Immature natural killer cell (primary cell): ENCODE results near the gene OR52N1. TPM values are rescaled to one million over a fixed set of nuclear protein-coding genes. Genes with fewer than 3 reads are reported as not detected.

Source experiments
- DNase-seq, 3 donors: peaks; one replicate each; pipeline ENCODE4 v3.0.0; 2022; ENCODE audit warnings: mixed read lengths in 1 of 3
- H3K27ac Mint-ChIP-seq, 6 donors: one replicate each; pipeline ENCODE4 v1.8.0; 2020; ENCODE audit warnings: mixed read lengths in 6 of 6, mild to moderate bottlenecking in 5 of 6, inconsistent platforms in 4 of 6, moderate library complexity in 3 of 6
- H3K27me3 Mint-ChIP-seq, 3 donors: one replicate each; pipeline ENCODE4 v1.8.0; 2020 to 2021; ENCODE audit warnings: low read depth in 3 of 3, mild to moderate bottlenecking in 3 of 3, mixed read lengths in 3 of 3, moderate library complexity in 3 of 3, inconsistent platforms in 1 of 3
- H3K36me3 Mint-ChIP-seq, 3 donors: one replicate each; pipeline ENCODE4 v1.8.0; 2020; ENCODE audit warnings: mixed read lengths in 3 of 3, inconsistent platforms in 2 of 3, mild to moderate bottlenecking in 2 of 3
- H3K4me1 Mint-ChIP-seq, 2 donors: one replicate each; pipeline ENCODE4 v1.8.0; 2020; ENCODE audit warnings: inconsistent platforms in 2 of 2, mild to moderate bottlenecking in 2 of 2, mixed read lengths in 2 of 2, moderate library complexity in 1 of 2
- H3K4me3 Mint-ChIP-seq, 5 donors: one replicate each; pipeline ENCODE4 v1.8.0; 2020; ENCODE audit warnings: mild to moderate bottlenecking in 5 of 5, mixed read lengths in 5 of 5, inconsistent platforms in 3 of 5, moderate library complexity in 3 of 5
- H3K9me3 Mint-ChIP-seq, 6 donors: one replicate each; pipeline ENCODE4 v1.8.0; 2020; ENCODE audit warnings: mild to moderate bottlenecking in 6 of 6, mixed read lengths in 6 of 6, inconsistent platforms in 4 of 6, moderate library complexity in 3 of 6
- polyA plus RNA-seq, 3 donors: library from polyadenylated mRNA; unstranded; fragments of 300-500 nt; fragmentation: Illumina TruSeq; gene quantifications; one replicate each; pipeline ENCODE4 v1.2.3, GENCODE V29; 2021

Gene OR52N1
- polyA plus RNA-seq = not detected

DNA sequence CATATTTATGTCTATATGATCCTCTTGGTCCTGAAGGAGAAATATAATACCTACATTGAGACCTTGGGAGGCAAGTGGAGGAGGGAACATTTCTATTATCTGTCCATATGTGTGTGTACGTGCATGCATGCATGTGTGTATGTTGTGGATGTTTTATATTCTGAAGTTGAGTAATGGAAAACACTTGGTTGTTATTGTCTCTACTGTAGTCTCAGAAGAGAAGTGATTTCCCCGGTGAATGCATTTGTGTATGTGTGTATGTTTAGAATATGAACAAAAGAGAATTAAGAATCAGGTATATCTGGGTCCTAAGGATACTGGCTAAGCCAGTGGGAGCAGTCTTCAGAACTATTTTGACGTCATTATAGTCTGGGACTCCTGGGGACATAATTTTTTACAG is at the start of gene OR52N1:
Gene OR52N1 (minus strand): TSS at position 101 of the 400 bp plus-strand sequence. CDS start 2,449 bp downstream, outside the sequence.
- no peaks in the 10 kb centered on the region for H3K9me3 Mint-ChIP-seq
- no peak within 1 kb of the TSS for H3K4me3 Mint-ChIP-seq
- no peaks in the 10 kb centered on the region for H3K4me1 Mint-ChIP-seq
- peaks cover 0 to 4% (median 2%) of the 10 kb centered on the region in 3 donors for H3K27me3 Mint-ChIP-seq
- H3K27ac Mint-ChIP-seq = no peak within 1 kb of the TSS
- no peaks in the 10 kb centered on the region for H3K36me3 Mint-ChIP-seq
- DNase-seq = no peak

DNA sequence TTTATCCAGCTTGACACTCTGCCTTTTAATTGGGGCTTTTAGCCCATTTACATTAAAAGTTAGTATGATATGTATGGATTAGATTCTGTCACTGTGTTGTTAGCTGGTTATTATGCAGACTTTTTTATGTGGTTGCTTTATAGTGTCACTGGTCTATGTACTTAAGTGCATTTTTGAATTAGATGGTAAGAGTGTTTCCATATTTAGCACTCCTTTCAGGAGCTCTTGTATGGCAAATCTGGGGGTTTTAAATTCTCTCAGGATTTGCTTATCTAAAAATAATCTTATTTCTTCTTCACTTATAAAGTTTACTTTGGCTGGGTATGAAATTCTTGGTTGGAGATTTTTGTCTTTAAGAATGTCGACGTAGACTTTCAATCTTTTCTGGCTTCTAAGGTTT is 46.6 kb upstream of the OR52N1 start:
- Mint-ChIP-seq H3K9me3 (peaks cover 0 to 1% (median 0%) of the 10 kb centered on the region in 6 donors), H3K27ac (no peak overlapping the region), H3K36me3 (no peaks in the 10 kb centered on the region), H3K27me3 (peaks cover 2 to 11% (median 2%) of the 10 kb centered on the region in 3 donors), H3K4me1 (no peaks in the 10 kb centered on the region), H3K4me3 (no peak overlapping the region)
- no peak for DNase-seq

GRCh38 chr11:5833446-5833845 is 42.4 kb upstream of the OR52N1 start:
- DNase-seq = no peak
- H3K4me1 Mint-ChIP-seq = no peaks in the 10 kb centered on the region
- H3K27me3 Mint-ChIP-seq = peaks cover under 1 to 5% (median 2%) of the 10 kb centered on the region in 3 donors
- no peaks in the 10 kb centered on the region for H3K36me3 Mint-ChIP-seq
- peaks cover 0 to 3% (median 0%) of the 10 kb centered on the region in 6 donors for H3K9me3 Mint-ChIP-seq
- no peak overlapping the region for H3K27ac Mint-ChIP-seq
- no peak overlapping the region for H3K4me3 Mint-ChIP-seq

DNA sequence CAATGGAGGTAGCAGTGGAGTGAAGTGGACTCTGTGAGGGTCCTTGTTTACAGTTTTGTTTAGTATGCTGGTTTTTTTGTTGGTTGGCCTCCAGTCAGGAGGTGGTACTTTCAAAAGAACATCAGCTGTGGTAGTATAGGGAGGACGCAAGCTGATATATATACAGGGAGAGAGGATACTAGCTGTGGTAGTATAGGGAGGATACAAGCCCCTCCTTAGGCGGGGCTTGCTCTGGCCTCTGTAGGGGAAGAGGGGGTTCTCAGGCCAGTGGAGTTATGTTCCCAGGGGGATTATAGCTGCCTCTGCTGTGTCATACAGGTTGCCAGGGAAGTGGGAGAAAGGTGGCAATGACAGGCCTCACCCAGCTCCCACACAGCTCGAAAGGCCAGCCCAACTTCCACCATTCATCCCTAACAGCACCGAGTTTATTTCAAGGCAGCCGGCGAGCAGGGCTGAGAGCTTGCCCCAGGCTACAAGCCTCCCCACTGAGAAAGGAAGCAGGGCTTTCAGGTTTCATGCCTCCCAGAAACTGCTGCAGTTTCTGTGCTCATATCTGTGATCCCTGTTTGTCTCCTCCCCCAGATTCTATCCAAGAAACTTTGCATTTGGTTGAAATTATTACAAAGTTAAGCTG is 40.2 kb upstream of the OR52N1 start:
- no peak for DNase-seq
- Mint-ChIP-seq H3K4me1 (no peaks in the 10 kb centered on the region), H3K27ac (no peak overlapping the region), H3K27me3 (peaks cover 0 to 5% (median 1%) of the 10 kb centered on the region in 3 donors), H3K4me3 (no peak overlapping the region), H3K9me3 (peaks cover 0 to 2% (median 0%) of the 10 kb centered on the region in 6 donors), H3K36me3 (no peaks in the 10 kb centered on the region)

GRCh38 chr11:5818245-5818886 is 27.3 kb upstream of the OR52N1 start:
- peaks cover 8 to 15% of the 10 kb centered on the region in 2 donors for H3K4me1 Mint-ChIP-seq
- peak in 2 of 3 donors; percentile 2 to 14 for DNase-seq
- peak overlapping the region; percentile 73 to 85 (median 77) for H3K4me3 Mint-ChIP-seq
- H3K27ac Mint-ChIP-seq = peak overlapping the region; percentile 4 to 79 (median 72)
- H3K36me3 Mint-ChIP-seq = no peaks in the 10 kb centered on the region
- no peaks in the 10 kb centered on the region for H3K9me3 Mint-ChIP-seq
- no peaks in the 10 kb centered on the region for H3K27me3 Mint-ChIP-seq

DNA sequence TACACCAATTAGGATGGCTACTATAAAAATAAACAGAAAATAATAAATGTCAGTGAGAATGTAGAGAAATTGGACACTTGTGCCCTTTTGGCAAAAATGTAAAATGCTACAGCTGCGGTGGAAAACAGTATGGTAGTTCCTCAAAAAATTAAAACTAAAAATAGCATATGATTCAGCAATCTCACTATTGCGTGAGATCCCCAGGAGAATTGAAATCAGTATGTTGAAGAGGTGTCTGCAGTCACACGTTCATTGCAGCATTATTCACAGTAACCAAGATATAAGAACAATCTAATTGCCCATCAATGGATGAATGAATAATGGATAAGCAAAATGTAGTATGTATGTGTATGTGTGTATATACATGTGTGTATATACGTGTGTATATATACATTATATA is 24.5 kb upstream of the OR52N1 start:
- peaks cover 0 to 6% (median 2%) of the 10 kb centered on the region in 3 donors for H3K27me3 Mint-ChIP-seq
- H3K4me3 Mint-ChIP-seq = no peak overlapping the region
- H3K27ac Mint-ChIP-seq = no peak overlapping the region
- no peaks in the 10 kb centered on the region for H3K36me3 Mint-ChIP-seq
- no peak for DNase-seq
- peaks cover 8 to 15% of the 10 kb centered on the region in 2 donors for H3K4me1 Mint-ChIP-seq
- H3K9me3 Mint-ChIP-seq = no peaks in the 10 kb centered on the region

DNA sequence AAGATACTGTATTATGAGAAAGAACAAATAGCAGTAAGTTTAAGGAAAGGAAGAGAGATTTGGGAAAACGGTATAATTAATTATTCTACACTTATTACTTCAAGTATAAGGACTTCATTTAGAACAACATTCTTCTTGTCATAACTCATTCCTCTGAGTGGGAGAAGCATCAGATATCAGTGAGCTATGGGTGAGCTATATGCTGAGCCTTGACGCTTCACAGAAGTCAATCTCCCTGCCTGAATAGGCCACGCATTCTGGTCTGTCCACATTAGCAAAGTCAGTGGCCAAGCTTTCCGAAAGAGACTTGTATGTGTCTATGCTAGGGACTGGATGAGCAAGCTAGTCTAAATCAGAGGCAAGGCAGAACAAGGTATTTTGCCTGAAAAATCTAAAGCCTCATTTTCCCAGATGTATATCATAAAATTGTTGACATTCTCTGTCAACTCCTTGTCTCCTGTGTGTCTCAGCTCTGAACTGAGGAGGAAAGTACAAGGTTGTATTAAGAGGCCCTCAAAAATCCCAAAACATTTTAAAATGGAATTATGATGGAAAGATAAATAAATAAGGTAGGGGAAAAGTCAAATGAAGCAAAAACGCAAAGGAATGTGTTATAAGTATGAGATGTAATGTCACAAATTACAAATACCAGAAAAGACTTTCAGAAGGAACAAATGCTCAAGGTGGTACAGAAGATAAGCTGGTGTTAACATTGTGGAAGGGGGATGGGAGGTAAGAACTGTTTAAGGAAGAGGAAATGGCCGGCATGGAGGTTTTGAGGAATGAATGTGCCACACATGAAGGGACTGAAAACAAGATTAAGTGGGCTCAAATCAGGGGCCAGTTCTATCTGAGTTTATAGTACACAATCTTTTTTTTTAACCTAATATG is 19.1 kb upstream of the OR52N1 start:
- H3K9me3 Mint-ChIP-seq = no peaks in the 10 kb centered on the region
- no peak for DNase-seq
- no peaks in the 10 kb centered on the region for H3K36me3 Mint-ChIP-seq
- peaks cover 11 to 12% of the 10 kb centered on the region in 2 donors for H3K4me1 Mint-ChIP-seq
- no peak overlapping the region for H3K27ac Mint-ChIP-seq
- no peak overlapping the region for H3K4me3 Mint-ChIP-seq
- H3K27me3 Mint-ChIP-seq = peaks cover 4 to 10% (median 9%) of the 10 kb centered on the region in 3 donors

DNA sequence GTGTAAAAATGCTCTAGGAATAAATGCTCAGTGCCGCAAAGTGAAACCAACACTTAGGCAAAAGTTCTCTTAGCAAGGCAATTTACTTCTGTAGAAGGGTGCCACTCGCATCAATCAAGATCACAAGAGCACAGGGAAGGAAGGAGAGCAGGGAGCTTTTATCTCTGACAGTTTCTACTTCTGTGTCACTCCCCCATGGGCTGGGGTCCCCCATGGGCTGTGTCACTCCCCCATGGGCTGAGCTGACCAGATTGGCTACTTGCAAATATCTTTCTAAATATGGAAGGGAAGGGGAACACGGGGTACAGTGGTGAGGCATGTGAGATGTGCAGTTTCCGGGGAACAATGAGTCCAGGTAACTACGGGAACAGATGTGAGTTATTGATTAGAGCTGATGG is 18.1 kb upstream of the OR52N1 start:
- Mint-ChIP-seq H3K4me3 (peak overlapping the region; percentile 81 to 87 (median 85)), H3K9me3 (peaks cover 0 to under 1% (median 0%) of the 10 kb centered on the region in 6 donors), H3K27ac (peak overlapping the region in 2 of 6 donors; percentile 5 to 15), H3K4me1 (peaks cover 11 to 12% of the 10 kb centered on the region in 2 donors), H3K27me3 (peaks cover 4 to 12% (median 9%) of the 10 kb centered on the region in 3 donors), H3K36me3 (no peaks in the 10 kb centered on the region)
- no peak for DNase-seq

DNA sequence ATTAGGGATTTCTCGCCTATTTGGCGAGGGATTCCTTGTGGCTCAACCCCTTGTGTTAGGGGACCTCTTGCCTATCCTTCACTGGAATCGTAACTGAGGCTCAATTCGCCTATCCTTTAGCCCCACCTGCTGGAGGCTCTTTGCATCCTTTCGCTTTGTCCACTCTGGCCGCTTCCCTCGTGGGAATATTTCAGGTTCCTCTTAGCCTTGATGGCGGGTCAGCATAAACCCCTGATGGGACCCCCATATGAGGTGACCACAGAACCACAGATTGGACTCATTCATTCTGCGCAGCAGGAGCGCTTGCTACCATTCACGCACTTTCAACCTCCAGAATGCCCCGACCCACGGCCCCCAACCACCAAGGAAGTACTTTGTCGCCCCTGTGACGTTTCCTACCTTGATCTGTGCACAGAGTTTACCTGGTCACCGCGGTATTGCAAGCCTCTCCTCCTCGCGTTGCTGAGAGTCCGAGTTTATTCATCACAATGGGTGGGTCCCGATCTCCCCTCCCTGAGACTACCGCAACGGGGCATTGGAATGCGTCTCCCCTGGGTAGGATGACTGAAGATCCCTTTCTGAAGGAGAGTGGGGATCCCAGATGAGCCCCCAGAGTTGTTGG is 17.5 kb upstream of the OR52N1 start, which contains the start of gene OR52N2:
Gene OR52N2 (plus strand): TSS at position 425 of the 622 bp plus-strand sequence. CDS start 11,412 bp downstream, outside the sequence.
- DNase-seq = peak; percentile 60 to 63 (median 62)
- H3K9me3 Mint-ChIP-seq = peaks cover 0 to 6% (median 0%) of the 10 kb centered on the region in 6 donors
- H3K4me1 Mint-ChIP-seq = peaks cover 11 to 12% of the 10 kb centered on the region in 2 donors
- H3K27ac Mint-ChIP-seq = peak within 1 kb of the TSS in 2 of 6 donors; percentile 5 to 15
- no peaks in the 10 kb centered on the region for H3K36me3 Mint-ChIP-seq
- H3K27me3 Mint-ChIP-seq = peaks cover 4 to 12% (median 9%) of the 10 kb centered on the region in 3 donors
- peak within 1 kb of the TSS; percentile 81 to 87 (median 85) for H3K4me3 Mint-ChIP-seq

- no peak overlapping the region for H3K27ac Mint-ChIP-seq
- H3K27me3 Mint-ChIP-seq = peaks cover 4 to 12% (median 9%) of the 10 kb centered on the region in 3 donors
- no peaks in the 10 kb centered on the region for H3K36me3 Mint-ChIP-seq
- no peak overlapping the region for H3K4me3 Mint-ChIP-seq
- no peak for DNase-seq
- peaks cover 11 to 12% of the 10 kb centered on the region in 2 donors for H3K4me1 Mint-ChIP-seq
- peaks cover 0 to 12% (median 0%) of the 10 kb centered on the region in 6 donors for H3K9me3 Mint-ChIP-seq
Measured at GRCh38 chr11:5807580-5807979, 16.5 kb upstream of the OR52N1 start.

DNA sequence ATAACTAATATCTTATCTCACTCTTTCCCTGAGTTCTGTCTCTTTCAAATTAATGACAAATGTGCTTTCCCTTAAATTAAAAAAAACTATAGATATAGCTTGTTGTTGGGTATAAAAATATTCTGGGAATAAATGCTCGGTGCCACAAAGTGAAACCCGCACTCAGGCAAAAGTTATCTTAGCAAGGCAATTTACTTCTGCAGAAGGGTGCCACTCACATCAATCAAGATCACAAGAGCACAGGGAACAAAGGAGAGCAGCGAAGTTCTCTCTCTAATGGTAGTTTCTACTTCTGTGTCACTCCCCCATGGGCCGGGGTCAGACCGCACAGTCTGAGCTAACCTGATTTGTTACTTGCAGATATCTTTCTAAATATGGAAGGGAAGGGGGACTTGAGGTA is 12.9 kb upstream of the OR52N1 start:
- no peak overlapping the region for H3K27ac Mint-ChIP-seq
- H3K4me1 Mint-ChIP-seq = peaks cover 7 to 8% of the 10 kb centered on the region in 2 donors
- H3K9me3 Mint-ChIP-seq = peaks cover 0 to 12% (median 0%) of the 10 kb centered on the region in 6 donors
- no peaks in the 10 kb centered on the region for H3K36me3 Mint-ChIP-seq
- no peak overlapping the region for H3K4me3 Mint-ChIP-seq
- H3K27me3 Mint-ChIP-seq = peaks cover 2 to 5% (median 3%) of the 10 kb centered on the region in 3 donors
- no peak for DNase-seq

DNA sequence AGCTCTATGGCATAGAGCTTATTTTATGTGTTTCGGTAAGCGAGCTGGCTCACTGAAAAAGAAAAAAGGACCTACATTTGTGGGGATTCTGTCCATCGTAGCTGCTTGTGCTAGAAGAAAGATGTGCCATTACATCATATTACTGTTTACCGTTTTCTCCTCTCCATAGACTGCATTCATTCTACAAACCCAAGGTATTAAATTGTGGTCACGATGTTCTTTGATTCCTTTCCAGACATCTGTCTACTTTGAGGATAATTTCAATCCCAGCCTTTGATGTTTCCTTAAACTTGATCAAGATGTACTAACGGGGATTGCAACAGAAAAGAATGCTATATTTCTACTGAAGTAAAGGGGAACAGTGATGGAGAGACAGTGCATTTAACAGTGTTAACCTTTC is 5.5 kb upstream of the OR52N1 start:
- Mint-ChIP-seq H3K4me1 (no peaks in the 10 kb centered on the region), H3K27ac (no peak overlapping the region), H3K27me3 (peaks cover 0 to 9% (median 6%) of the 10 kb centered on the region in 3 donors), H3K4me3 (no peak overlapping the region), H3K9me3 (no peaks in the 10 kb centered on the region), H3K36me3 (no peaks in the 10 kb centered on the region)
- DNase-seq = no peak

DNA sequence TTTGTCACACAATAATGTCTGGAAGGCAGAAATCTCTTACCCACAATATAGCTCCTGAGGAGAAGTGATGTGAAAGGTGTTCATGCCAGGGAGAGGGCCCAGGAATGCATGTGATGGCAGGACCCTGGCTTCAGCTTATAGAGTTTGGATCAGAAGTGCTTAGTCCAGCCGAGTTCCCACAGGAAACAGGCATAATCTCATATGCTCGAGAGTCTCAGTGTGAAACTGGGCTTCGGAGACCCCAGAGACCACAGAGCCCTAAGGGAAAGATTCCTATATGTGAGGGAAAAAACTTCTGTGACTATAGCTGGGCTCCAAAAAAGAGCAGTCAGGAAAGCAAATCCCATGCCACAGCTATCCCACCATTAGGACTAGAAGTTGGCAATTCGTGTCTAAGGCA is 7.8 kb downstream of the OR52N1 start, which contains the start of gene OR52N5:
Gene OR52N5 (minus strand): TSS at position 101 of the 400 bp plus-strand sequence. CDS start 4,721 bp downstream, outside the sequence.
- Mint-ChIP-seq H3K27ac (no peak within 1 kb of the TSS), H3K27me3 (peaks cover 0 to 4% (median 0%) of the 10 kb centered on the region in 3 donors), H3K36me3 (no peaks in the 10 kb centered on the region), H3K4me1 (no peaks in the 10 kb centered on the region), H3K4me3 (no peak within 1 kb of the TSS), H3K9me3 (no peaks in the 10 kb centered on the region)
- DNase-seq = no peak
